Keratinocyte (primary cell): ENCODE data around the gene CDC42EP1. TPM values are rescaled to one million over a fixed set of nuclear protein-coding genes. Genes with fewer than 3 reads are reported as not detected.

ENCODE experiments used
- DNase-seq: peaks from one replicate; pipeline ENCODE4 v3.0.0-alpha.2; 2011; ENCODE audit warnings: low read depth, missing footprints, low spot score
- FAIRE-seq: peaks from 2 replicates; lab custom pipeline; 2011; peaks lifted over from hg19 to GRCh38; lab: Jason Lieb, UNC
- H2AFZ ChIP-seq: 2 replicates; pipeline ENCODE4 v1.6.0; 2012; ENCODE audit warnings: low read length, control low read depth, inconsistent platforms; ENCODE audit not compliant: control insufficient read depth
- H3K27ac ChIP-seq: 2 replicates; pipeline ENCODE4 v1.5.1; 2011; ENCODE audit warnings: low read length; ENCODE audit not compliant: control insufficient read depth, insufficient read depth
- H3K27me3 ChIP-seq: 3 replicates; pipeline ENCODE4 v1.6.0; 2011; ENCODE audit warnings: low read length; ENCODE audit not compliant: control insufficient read depth, insufficient read depth; ENCODE audit errors: extremely low read depth
- H3K36me3 ChIP-seq, 2 experiments: 2 replicates in 1 of 2; 3 replicates in 1 of 2; pipeline ENCODE4 v1.5.1; 2011; ENCODE audit warnings: low read length in 2 of 2, mild to moderate bottlenecking in 1 of 2; ENCODE audit not compliant: control insufficient read depth in 2 of 2, insufficient read depth in 2 of 2; ENCODE audit errors: extremely low read depth in 1 of 2
- H3K4me1 ChIP-seq: 3 replicates; pipeline ENCODE4 v1.5.1; 2011; ENCODE audit warnings: low read length; ENCODE audit not compliant: control insufficient read depth, insufficient read depth; ENCODE audit errors: extremely low read depth
- H3K4me2 ChIP-seq: 3 replicates; pipeline ENCODE4 v1.6.0; 2011; ENCODE audit warnings: low read depth, low read length; ENCODE audit not compliant: control insufficient read depth, insufficient read depth; ENCODE audit errors: extremely low read depth
- H3K4me3 ChIP-seq, 3 experiments: fragments of 200-600 bp in 1 of 3; sonication (generic) in 1 of 3; 2 replicates in 2 of 3; 3 replicates in 1 of 3; pipeline ENCODE4 v1.5.1; 2011 to 2016; ENCODE audit warnings: low read length in 3 of 3, mild to moderate bottlenecking in 3 of 3, control low read depth in 2 of 3, inconsistent platforms in 1 of 3, low read depth in 1 of 3, mixed read lengths in 1 of 3, mixed run types in 1 of 3, moderate library complexity in 1 of 3; ENCODE audit not compliant: control insufficient read depth in 2 of 3, insufficient read depth in 2 of 3; ENCODE audit errors: extremely low read depth in 1 of 3
- H3K79me2 ChIP-seq: 2 replicates; pipeline ENCODE4 v1.6.0; 2012; ENCODE audit warnings: low read length; ENCODE audit not compliant: control insufficient read depth, insufficient read depth
- H3K9ac ChIP-seq: 3 replicates; pipeline ENCODE4 v1.6.0; 2011; ENCODE audit warnings: low read length; ENCODE audit not compliant: control insufficient read depth, insufficient read depth; ENCODE audit errors: extremely low read depth
- H3K9me1 ChIP-seq: 3 replicates; pipeline ENCODE4 v1.6.0; 2011; ENCODE audit warnings: low read length; ENCODE audit not compliant: control insufficient read depth, insufficient read depth; ENCODE audit errors: extremely low read depth
- H3K9me3 ChIP-seq: 2 replicates; pipeline ENCODE4 v1.5.1; 2012; ENCODE audit warnings: low read depth, low read length; ENCODE audit not compliant: control insufficient read depth
- H4K20me1 ChIP-seq: 3 replicates; pipeline ENCODE4 v1.6.0; 2011; ENCODE audit warnings: low read length; ENCODE audit not compliant: control insufficient read depth, insufficient read depth; ENCODE audit errors: extremely low read depth
- EZH2 ChIP-seq: IDR thresholded peaks from one replicate; pipeline ENCODE4 v1.6.1; 2012; ENCODE audit warnings: inconsistent platforms, mild to moderate bottlenecking, low read length, moderate library complexity
- dilution Hi-C: fragments of 300-500 bp; cut with MboI; formaldehyde crosslinking; loops from one replicate; pipeline ENCODE4 v1.7.0; 2020; ENCODE audit warnings: low sequenced_read_pairs; ENCODE audit not compliant: extremely low pct_ligation_motif_present
- polyA plus RNA-seq, 5 experiments: library from polyadenylated mRNA; depleted of rRNA in 3 of 5; stranded (reverse) in 3 of 5; stranded (forward) in 1 of 5; unstranded in 1 of 5; fragments of >200 nt; gene quantifications; 1 replicate in 1 of 5; 2 replicates in 3 of 5; 3 replicates in 1 of 5; pipeline versions ENCODE4 v1.2.1 to v1.2.3, GENCODE V29; 2011 to 2012; ENCODE audit warnings: missing spikeins in 2 of 5, low read depth in 1 of 5, low replicate concordance in 1 of 5
- TF ChIP-seq, protein P1 (sequence below), 3 experiments: IDR thresholded peaks in 1 of 3; conservative IDR thresholded peaks in 1 of 3; optimal IDR thresholded peaks in 1 of 3; 2 replicates in 2 of 3; 3 replicates in 1 of 3; pipeline versions ENCODE3 to v1.5.1; 2011; ENCODE audit warnings: low read length in 3 of 3, mild to moderate bottlenecking in 3 of 3, moderate library complexity in 2 of 3, control low read depth in 1 of 3, inconsistent platforms in 1 of 3; ENCODE audit not compliant: insufficient read depth in 2 of 3; ENCODE audit errors: extremely low read depth in 1 of 3

The CDC42EP1 gene
- polyA plus RNA-seq, 1 donor (not counting 4 experiments of a cell fraction or from before 2014, with no cell fraction given): 10.5 TPM

DNA sequence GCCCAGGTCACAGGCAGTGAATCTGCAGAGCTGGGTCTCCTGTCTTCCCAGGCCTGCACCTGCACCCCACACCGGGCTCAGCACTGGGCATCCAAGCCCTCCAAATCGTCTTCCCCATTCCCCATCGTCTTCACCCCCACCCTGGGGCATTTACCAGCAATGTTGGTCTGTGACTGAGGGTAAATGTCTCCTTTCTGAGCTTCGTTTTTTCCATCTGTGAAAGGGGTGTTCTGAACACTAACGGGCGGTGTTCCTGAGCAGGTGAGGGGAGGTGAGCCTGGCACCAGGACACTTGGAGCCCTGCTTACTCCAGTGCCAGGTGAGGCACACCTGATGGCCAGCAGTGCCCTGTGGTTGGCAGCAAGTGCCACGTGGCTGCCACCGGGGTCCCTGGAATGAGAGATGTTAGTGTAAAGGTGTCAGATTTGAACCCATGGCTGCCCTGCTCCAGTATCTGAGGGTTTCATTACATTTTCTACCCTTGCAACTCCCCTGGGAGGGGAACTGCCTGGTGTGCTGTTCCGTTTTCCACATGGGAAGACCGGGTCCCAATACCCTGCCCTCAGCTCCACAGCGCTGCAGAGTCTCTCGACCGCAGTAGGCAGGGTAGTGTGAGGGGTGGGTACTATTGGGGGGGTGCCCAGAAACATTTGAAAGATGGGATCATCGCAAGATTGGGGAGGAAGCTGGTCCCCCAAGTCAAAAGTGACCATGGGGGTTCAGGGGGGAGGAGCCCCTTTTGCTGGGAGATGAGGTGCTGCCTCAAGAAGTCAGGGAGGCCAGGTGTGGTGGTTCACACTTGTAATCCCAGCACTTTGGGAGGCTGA is 2.0 kb downstream of the CDC42EP1 start:
- Histone ChIP-seq H3K9me3 (no peaks in the 10 kb centered on the region), H3K36me3 (peaks cover 11 to 37% of the 10 kb centered on the region in 2 experiments), H3K9me1 (peaks cover 11% of the 10 kb centered on the region), H2AFZ (no peak overlapping the region), H3K4me3 (peak overlapping the region; percentile 74 to 95 (median 77)), H3K9ac (peak overlapping the region; percentile 96), H3K27ac (peak overlapping the region; percentile 85), H3K27me3 (no peaks in the 10 kb centered on the region), H3K4me2 (peak overlapping the region; percentile 92), H3K79me2 (peaks cover 55% of the 10 kb centered on the region), H3K4me1 (peaks cover 58% of the 10 kb centered on the region), H4K20me1 (peaks cover 38% of the 10 kb centered on the region)
- TF ChIP-seq EZH2: no peak
- TF ChIP-seq, protein P1, sequence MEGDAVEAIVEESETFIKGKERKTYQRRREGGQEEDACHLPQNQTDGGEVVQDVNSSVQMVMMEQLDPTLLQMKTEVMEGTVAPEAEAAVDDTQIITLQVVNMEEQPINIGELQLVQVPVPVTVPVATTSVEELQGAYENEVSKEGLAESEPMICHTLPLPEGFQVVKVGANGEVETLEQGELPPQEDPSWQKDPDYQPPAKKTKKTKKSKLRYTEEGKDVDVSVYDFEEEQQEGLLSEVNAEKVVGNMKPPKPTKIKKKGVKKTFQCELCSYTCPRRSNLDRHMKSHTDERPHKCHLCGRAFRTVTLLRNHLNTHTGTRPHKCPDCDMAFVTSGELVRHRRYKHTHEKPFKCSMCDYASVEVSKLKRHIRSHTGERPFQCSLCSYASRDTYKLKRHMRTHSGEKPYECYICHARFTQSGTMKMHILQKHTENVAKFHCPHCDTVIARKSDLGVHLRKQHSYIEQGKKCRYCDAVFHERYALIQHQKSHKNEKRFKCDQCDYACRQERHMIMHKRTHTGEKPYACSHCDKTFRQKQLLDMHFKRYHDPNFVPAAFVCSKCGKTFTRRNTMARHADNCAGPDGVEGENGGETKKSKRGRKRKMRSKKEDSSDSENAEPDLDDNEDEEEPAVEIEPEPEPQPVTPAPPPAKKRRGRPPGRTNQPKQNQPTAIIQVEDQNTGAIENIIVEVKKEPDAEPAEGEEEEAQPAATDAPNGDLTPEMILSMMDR (optimal IDR thresholded peaks at IDR 0.05 in 1 of 3, IDR thresholded peaks at IDR 0.05 in 1 of 3, conservative IDR thresholded peaks at IDR 0.05 in 1 of 3; ENCODE audit: extremely low read depth in 1 of 3, insufficient read depth in 2 of 3, low read length in 3 of 3): no peak
- DNase-seq: no peak
- peak; percentile 5 for FAIRE-seq
- dilution Hi-C loops: no loop called here

DNA sequence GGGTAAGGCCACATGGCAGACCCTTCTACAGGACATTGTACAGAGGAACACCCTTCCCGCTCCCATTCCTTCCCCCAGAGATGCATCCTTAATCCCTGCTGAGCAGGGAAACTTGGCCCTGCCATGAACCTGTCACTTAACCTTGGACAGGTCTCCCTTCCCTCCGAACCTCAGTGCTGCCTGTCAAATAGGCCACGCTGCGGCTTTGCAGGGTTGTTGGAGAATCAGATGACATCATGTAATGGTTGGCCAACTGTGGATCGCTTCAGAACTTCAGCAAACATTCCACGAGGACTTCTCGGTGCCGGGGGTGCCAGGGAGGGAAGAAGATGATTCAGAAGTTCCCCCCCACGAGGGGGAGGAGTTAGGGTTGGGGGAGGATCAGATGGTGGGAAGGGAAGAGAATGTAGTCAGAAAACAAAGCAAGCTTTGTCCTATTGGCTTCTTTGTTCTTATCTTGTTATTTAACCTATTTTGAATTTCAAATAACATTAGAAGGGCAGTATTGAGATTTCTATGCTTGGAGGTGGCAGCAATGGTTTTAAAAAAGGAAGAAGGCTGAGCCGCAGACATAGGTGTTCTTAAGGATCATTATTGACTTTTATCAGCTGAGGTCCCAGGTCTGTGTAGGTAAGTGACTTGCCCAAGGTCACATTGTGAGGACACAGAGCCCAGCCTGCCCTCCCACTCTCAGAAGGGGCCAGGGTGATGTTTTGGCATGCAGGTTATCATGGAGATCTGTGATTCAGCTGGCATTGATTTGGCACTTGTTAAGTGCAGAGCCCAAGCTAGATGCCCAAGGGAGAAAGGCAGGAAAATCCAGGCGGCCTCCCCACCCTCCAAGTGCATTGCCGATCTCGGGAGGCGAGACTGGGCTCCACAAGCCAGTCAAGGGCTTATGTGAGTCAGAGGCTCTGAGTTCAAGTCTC is 3.1 kb downstream of the CDC42EP1 start:
- H4K20me1 ChIP-seq: peaks cover 49% of the 10 kb centered on the region
- dilution Hi-C loops: no loop called here

More for the DNA sequence above, 3.1 kb downstream of the CDC42EP1 start:
- TF ChIP-seq, protein P1 (optimal IDR thresholded peaks at IDR 0.05 in 1 of 3, IDR thresholded peaks at IDR 0.05 in 1 of 3, conservative IDR thresholded peaks at IDR 0.05 in 1 of 3; ENCODE audit: extremely low read depth in 1 of 3, insufficient read depth in 2 of 3, low read length in 3 of 3): no peak
- TF ChIP-seq EZH2: no peak
- peaks cover 18 to 44% of the 10 kb centered on the region in 2 experiments for H3K36me3 ChIP-seq
- H3K27me3 ChIP-seq: no peaks in the 10 kb centered on the region
- peak overlapping the region; percentile 96 for H3K9ac ChIP-seq
- no peak overlapping the region for H2AFZ ChIP-seq
- FAIRE-seq: peak; percentile 97
- no peaks in the 10 kb centered on the region for H3K9me3 ChIP-seq
- peak overlapping the region; percentile 13 to 95 (median 40) for H3K4me3 ChIP-seq
- peak overlapping the region; percentile 85 for H3K27ac ChIP-seq
- H3K4me1 ChIP-seq: peaks cover 60% of the 10 kb centered on the region
- H3K4me2 ChIP-seq: peak overlapping the region; percentile 92
- peaks cover 55% of the 10 kb centered on the region for H3K79me2 ChIP-seq
- DNase-seq: no peak
- H3K9me1 ChIP-seq: peaks cover 11% of the 10 kb centered on the region
